GM12878 (cell line): ENCODE data around the gene HUNK. TPM values are rescaled to one million over a fixed set of nuclear protein-coding genes. Genes with fewer than 3 reads are reported as not detected.

Source experiments
- ATAC-seq: fragments of 200-7000 bp; cut with Tn5 transposase; 3 replicates; pipeline ENCODE4 v1.9.1; 2020; ENCODE audit warnings: mild to moderate bottlenecking, moderate library complexity
- BruUV-seq: library from RNA; stranded (reverse); fragments of 400-500 nt; replicated peaks from 2 replicates; lab custom pipeline; 2021; lab: Mats Ljungman, UMichigan
- CTCF ChIA-PET: fragments of 300-600 bp; sonication (Branson Sonifier 250); formaldehyde crosslinking; extraction: SDS; loops from one replicate; lab custom pipeline; 2021; ENCODE audit warnings: inconsistent platforms; lab: Yijun Ruan, JAX
- POLR2A ChIA-PET: fragments of 350-600 bp; formaldehyde crosslinking; extraction: SDS; loops from one replicate; lab custom pipeline; 2021; ENCODE audit warnings: inconsistent platforms; lab: Charles Lee
- RAD21 ChIA-PET: fragments of 300-600 bp; sonication (Branson Sonifier 250); formaldehyde crosslinking; loops from one replicate; lab custom pipeline; 2023; ENCODE audit warnings: antibody characterized with exemption; ENCODE audit not compliant: unreplicated experiment; lab: Charles Lee
- SMC1A ChIA-PET: fragments of 300-600 bp; sonication (Branson Sonifier 250); formaldehyde crosslinking; loops from one replicate; lab custom pipeline; 2023; ENCODE audit not compliant: unreplicated experiment, uncharacterized antibody; lab: Charles Lee
- DNase-seq: peaks from one replicate; pipeline ENCODE4 v3.0.0-alpha.2; 2011; ENCODE audit warnings: low read depth, low spot score
- FAIRE-seq: peaks from 3 replicates; lab custom pipeline; 2011; peaks lifted over from hg19 to GRCh38; lab: Jason Lieb, UNC
- H2AFZ ChIP-seq: 2 replicates; pipeline ENCODE4 v1.6.0; 2011; ENCODE audit warnings: low read depth, low read length, control low read depth; ENCODE audit not compliant: control insufficient read depth
- H3K27ac ChIP-seq: 2 replicates; pipeline ENCODE4 v1.5.1; 2011; ENCODE audit warnings: control low read depth; ENCODE audit not compliant: control insufficient read depth, insufficient read depth
- H3K27me3 ChIP-seq, 2 experiments: replicated peaks in 1 of 2; 2 replicates each; pipeline versions ENCODE4 v1.6.0 to v1.6.1; 2011; ENCODE audit warnings: low read length in 1 of 2; ENCODE audit not compliant: control insufficient read depth in 2 of 2, insufficient read depth in 2 of 2
- H3K36me3 ChIP-seq, 2 experiments: 2 replicates each; pipeline ENCODE4 v1.5.1; 2011; ENCODE audit warnings: low read length in 1 of 2; ENCODE audit not compliant: control insufficient read depth in 2 of 2, insufficient read depth in 2 of 2
- H3K4me1 ChIP-seq: 2 replicates; pipeline ENCODE4 v1.6.1; 2011; ENCODE audit warnings: mild to moderate bottlenecking, low read length, moderate library complexity, mixed read lengths; ENCODE audit not compliant: control insufficient read depth, insufficient read depth
- H3K4me2 ChIP-seq: 2 replicates; pipeline ENCODE4 v1.6.0; 2011; ENCODE audit warnings: control low read depth; ENCODE audit not compliant: control insufficient read depth, insufficient read depth
- H3K4me3 ChIP-seq: fragments of 200-600 bp; sonication (generic); 2 replicates; pipeline ENCODE4 v1.5.1; 2016
- H3K79me2 ChIP-seq: 2 replicates; pipeline ENCODE4 v1.6.0; 2011; ENCODE audit warnings: low read length; ENCODE audit not compliant: control insufficient read depth, insufficient read depth
- H3K9ac ChIP-seq: 2 replicates; pipeline ENCODE4 v1.8.0; 2011; ENCODE audit warnings: low read length, control low read depth, mixed read lengths; ENCODE audit not compliant: control insufficient read depth, insufficient read depth
- H3K9me3 ChIP-seq: replicated peaks from 3 replicates; pipeline ENCODE4 v1.5.1; 2011; ENCODE audit warnings: mild to moderate bottlenecking, low read length; ENCODE audit not compliant: control insufficient read depth, insufficient read depth
- H4K20me1 ChIP-seq: 2 replicates; pipeline ENCODE4 v1.6.0; 2011; ENCODE audit not compliant: control insufficient read depth, insufficient read depth
- CBX5 ChIP-seq: sonication (generic); IDR thresholded peaks from 2 replicates; pipeline ENCODE4 v1.6.1; 2016; ENCODE audit warnings: low read depth, moderate library complexity, mild to moderate bottlenecking, inconsistent platforms
- CHD4 ChIP-seq: fragments of 200-600 bp; sonication (generic); IDR thresholded peaks from 2 replicates; pipeline ENCODE4 v1.6.1; 2016; ENCODE audit warnings: mild to moderate bottlenecking
- GABPA ChIP-seq: IDR thresholded peaks from 2 replicates; pipeline ENCODE4 v1.6.1; 2014; ENCODE audit warnings: antibody characterized with exemption, low read depth, mild to moderate bottlenecking, inconsistent platforms
- HDAC6 ChIP-seq: fragments of 200-600 bp; sonication (generic); IDR thresholded peaks from one replicate; pipeline ENCODE4 v1.8.0; 2017; ENCODE audit warnings: antibody characterized with exemption; ENCODE audit not compliant: unreplicated experiment
- NFIC ChIP-seq: IDR thresholded peaks from 2 replicates; pipeline ENCODE4 v1.6.1; 2012; ENCODE audit warnings: low read depth, mild to moderate bottlenecking, inconsistent platforms, low read length, moderate library complexity
- POLR2A ChIP-seq: IDR thresholded peaks from 2 replicates; pipeline ENCODE4 v1.6.1; 2011; ENCODE audit warnings: low read depth, mild to moderate bottlenecking, low read length
- SIX5 ChIP-seq: IDR thresholded peaks from 2 replicates; pipeline ENCODE4 v1.6.1; 2011; ENCODE audit warnings: mild to moderate bottlenecking, low read depth, low read length, moderate library complexity; ENCODE audit not compliant: severe bottlenecking
- ZBED1 ChIP-seq: IDR thresholded peaks from 2 replicates; pipeline ENCODE4 v1.6.1; 2016; ENCODE audit warnings: borderline replicate concordance
- ZSCAN29 ChIP-seq: fragments of 450-650 bp; IDR thresholded peaks from 2 replicates; pipeline ENCODE4 v1.6.1; 2017; ENCODE audit warnings: mild to moderate bottlenecking, moderate library complexity
- WGBS: methylation state at CpG from one replicate; pipeline ENCODE4 v1.1.6; 2016; ENCODE audit warnings: low lambda C conversion rate; ENCODE audit not compliant: insufficient replicate concordance, insufficient coverage; ENCODE audit errors: missing lambda C conversion rate; 5-methylcytosine and 5-hydroxymethylcytosine counted together
- in situ Hi-C: fragments of 300-500 bp; cut with MboI; formaldehyde crosslinking; loops from 9 replicates; pipeline ENCODE4 v1.14.3; 2018; ENCODE audit warnings: mixed read lengths
- intact Hi-C: fragments of 100-400 bp; cut with micrococcal nuclease; formaldehyde crosslinking; loops from one replicate; pipeline ENCODE4 v1.14.2; 2022; ENCODE audit not compliant: unreplicated experiment
- polyA plus RNA-seq, 11 experiments: library from polyadenylated mRNA; depleted of rRNA in 4 of 11; unstranded in 6 of 11; stranded (reverse) in 5 of 11; fragments of >200 nt; fragmentation: Nextera tagmentation in 4 of 11; fragmentation: Illumina TruSeq in 1 of 11; extraction: Ambion mirVana in 4 of 11; extraction: Trizol in 1 of 11; gene quantifications; 1 replicate in 1 of 11; 2 replicates in 10 of 11; pipeline versions ENCODE4 v1.2.1 to v1.2.3, GENCODE V29; 2011 to 2016; ENCODE audit warnings: inconsistent platforms in 2 of 11, missing spikeins in 2 of 11, low read depth in 1 of 11
- total RNA-seq, 4 experiments: library from RNA; depleted of rRNA in 3 of 4; stranded (reverse); fragments of >200 nt in 3 of 4; fragmentation: Illumina TruSeq in 1 of 4; extraction: Trizol in 1 of 4; gene quantifications; 2 replicates each; pipeline versions ENCODE4 v1.2.1 to v1.2.3, GENCODE V29; 2013 to 2021
- TF ChIP-seq, protein P1 (sequence below): fragments of 450-650 bp; formaldehyde crosslinking; IDR thresholded peaks from 2 replicates; pipeline ENCODE4 v1.4.0; 2020; ENCODE audit warnings: mild to moderate bottlenecking, moderate library complexity
- TF ChIP-seq, protein P2 (sequence below): fragments of 150-350 bp; IDR thresholded peaks from 2 replicates; pipeline ENCODE4 v1.6.1; 2016; ENCODE audit warnings: low read depth, low read length
- TF ChIP-seq, protein P3 (sequence below): IDR thresholded peaks from 2 replicates; pipeline ENCODE4 v1.6.1; 2012; ENCODE audit warnings: low read depth, low read length, improper control_type of control experiment
- TF ChIP-seq, protein P4 (sequence below): IDR thresholded peaks from 2 replicates; pipeline ENCODE4 v1.6.1; 2011; ENCODE audit warnings: mild to moderate bottlenecking, low read depth, low read length, moderate library complexity; ENCODE audit not compliant: insufficient replicate concordance
- TF ChIP-seq, protein P5 (sequence below): fragments of 450-650 bp; IDR thresholded peaks from 2 replicates; pipeline ENCODE4 v1.6.1; 2017; ENCODE audit warnings: low read depth, mild to moderate bottlenecking, moderate library complexity

Gene HUNK
- total and polyA plus RNA-seq, 10 of the 15 experiments (the other 5 are each of a cell fraction or from before 2014, with no cell fraction given): under 0.01 to 0.14 (median 0.03) TPM; not detected in 7

DNA sequence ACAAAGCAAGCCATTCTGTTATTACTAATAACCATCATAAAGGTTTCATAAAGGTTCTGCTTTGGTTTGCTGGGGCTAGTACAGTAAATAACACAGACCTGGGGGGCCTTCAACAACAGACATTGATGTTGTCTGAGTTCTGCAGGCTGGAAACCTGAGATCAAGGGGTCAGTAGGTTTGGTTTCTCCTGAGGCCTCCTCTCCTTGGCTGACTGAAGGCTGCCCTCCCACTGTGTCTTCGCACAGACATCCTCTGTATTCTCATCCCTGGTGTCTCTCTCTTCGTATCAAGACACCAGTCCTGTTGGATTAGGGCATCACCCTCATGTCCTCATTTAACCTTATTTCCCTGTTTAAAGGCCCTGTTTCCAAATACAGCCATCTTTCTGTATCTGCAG is 37.3 kb downstream of the HUNK start:
- no peak for FAIRE-seq
- no peak overlapping the region for H3K27ac ChIP-seq
- H3K4me3 ChIP-seq: no peak overlapping the region
- H3K4me2 ChIP-seq: no peak overlapping the region
- SMC1A ChIA-PET: no interaction called here
- TF ChIP-seq, protein P1, sequence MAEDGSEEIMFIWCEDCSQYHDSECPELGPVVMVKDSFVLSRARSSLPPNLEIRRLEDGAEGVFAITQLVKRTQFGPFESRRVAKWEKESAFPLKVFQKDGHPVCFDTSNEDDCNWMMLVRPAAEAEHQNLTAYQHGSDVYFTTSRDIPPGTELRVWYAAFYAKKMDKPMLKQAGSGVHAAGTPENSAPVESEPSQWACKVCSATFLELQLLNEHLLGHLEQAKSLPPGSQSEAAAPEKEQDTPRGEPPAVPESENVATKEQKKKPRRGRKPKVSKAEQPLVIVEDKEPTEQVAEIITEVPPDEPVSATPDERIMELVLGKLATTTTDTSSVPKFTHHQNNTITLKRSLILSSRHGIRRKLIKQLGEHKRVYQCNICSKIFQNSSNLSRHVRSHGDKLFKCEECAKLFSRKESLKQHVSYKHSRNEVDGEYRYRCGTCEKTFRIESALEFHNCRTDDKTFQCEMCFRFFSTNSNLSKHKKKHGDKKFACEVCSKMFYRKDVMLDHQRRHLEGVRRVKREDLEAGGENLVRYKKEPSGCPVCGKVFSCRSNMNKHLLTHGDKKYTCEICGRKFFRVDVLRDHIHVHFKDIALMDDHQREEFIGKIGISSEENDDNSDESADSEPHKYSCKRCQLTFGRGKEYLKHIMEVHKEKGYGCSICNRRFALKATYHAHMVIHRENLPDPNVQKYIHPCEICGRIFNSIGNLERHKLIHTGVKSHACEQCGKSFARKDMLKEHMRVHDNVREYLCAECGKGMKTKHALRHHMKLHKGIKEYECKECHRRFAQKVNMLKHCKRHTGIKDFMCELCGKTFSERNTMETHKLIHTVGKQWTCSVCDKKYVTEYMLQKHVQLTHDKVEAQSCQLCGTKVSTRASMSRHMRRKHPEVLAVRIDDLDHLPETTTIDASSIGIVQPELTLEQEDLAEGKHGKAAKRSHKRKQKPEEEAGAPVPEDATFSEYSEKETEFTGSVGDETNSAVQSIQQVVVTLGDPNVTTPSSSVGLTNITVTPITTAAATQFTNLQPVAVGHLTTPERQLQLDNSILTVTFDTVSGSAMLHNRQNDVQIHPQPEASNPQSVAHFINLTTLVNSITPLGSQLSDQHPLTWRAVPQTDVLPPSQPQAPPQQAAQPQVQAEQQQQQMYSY (CRISPR knock-in tag): no peak
- TF ChIP-seq ZSCAN29 (no peak), HDAC6 (no peak), ZBED1 (no peak), CBX5 (no peak), POLR2A (no peak), SIX5 (no peak), NFIC (no peak), CHD4 (no peak), GABPA (no peak)
- TF ChIP-seq, protein P2, sequence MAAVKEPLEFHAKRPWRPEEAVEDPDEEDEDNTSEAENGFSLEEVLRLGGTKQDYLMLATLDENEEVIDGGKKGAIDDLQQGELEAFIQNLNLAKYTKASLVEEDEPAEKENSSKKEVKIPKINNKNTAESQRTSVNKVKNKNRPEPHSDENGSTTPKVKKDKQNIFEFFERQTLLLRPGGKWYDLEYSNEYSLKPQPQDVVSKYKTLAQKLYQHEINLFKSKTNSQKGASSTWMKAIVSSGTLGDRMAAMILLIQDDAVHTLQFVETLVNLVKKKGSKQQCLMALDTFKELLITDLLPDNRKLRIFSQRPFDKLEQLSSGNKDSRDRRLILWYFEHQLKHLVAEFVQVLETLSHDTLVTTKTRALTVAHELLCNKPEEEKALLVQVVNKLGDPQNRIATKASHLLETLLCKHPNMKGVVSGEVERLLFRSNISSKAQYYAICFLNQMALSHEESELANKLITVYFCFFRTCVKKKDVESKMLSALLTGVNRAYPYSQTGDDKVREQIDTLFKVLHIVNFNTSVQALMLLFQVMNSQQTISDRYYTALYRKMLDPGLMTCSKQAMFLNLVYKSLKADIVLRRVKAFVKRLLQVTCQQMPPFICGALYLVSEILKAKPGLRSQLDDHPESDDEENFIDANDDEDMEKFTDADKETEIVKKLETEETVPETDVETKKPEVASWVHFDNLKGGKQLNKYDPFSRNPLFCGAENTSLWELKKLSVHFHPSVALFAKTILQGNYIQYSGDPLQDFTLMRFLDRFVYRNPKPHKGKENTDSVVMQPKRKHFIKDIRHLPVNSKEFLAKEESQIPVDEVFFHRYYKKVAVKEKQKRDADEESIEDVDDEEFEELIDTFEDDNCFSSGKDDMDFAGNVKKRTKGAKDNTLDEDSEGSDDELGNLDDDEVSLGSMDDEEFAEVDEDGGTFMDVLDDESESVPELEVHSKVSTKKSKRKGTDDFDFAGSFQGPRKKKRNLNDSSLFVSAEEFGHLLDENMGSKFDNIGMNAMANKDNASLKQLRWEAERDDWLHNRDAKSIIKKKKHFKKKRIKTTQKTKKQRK: no peak
- TF ChIP-seq, protein P3, sequence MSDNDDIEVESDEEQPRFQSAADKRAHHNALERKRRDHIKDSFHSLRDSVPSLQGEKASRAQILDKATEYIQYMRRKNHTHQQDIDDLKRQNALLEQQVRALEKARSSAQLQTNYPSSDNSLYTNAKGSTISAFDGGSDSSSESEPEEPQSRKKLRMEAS: no peak
- TF ChIP-seq, protein P4, sequence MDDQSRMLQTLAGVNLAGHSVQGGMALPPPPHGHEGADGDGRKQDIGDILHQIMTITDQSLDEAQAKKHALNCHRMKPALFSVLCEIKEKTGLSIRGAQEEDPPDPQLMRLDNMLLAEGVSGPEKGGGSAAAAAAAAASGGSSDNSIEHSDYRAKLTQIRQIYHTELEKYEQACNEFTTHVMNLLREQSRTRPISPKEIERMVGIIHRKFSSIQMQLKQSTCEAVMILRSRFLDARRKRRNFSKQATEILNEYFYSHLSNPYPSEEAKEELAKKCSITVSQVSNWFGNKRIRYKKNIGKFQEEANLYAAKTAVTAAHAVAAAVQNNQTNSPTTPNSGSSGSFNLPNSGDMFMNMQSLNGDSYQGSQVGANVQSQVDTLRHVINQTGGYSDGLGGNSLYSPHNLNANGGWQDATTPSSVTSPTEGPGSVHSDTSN: no peak
- TF ChIP-seq, protein P5, sequence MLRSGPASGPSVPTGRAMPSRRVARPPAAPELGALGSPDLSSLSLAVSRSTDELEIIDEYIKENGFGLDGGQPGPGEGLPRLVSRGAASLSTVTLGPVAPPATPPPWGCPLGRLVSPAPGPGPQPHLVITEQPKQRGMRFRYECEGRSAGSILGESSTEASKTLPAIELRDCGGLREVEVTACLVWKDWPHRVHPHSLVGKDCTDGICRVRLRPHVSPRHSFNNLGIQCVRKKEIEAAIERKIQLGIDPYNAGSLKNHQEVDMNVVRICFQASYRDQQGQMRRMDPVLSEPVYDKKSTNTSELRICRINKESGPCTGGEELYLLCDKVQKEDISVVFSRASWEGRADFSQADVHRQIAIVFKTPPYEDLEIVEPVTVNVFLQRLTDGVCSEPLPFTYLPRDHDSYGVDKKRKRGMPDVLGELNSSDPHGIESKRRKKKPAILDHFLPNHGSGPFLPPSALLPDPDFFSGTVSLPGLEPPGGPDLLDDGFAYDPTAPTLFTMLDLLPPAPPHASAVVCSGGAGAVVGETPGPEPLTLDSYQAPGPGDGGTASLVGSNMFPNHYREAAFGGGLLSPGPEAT: no peak
- TF ChIP-seq, all 136 proteins: peak for 0
- ATAC-seq (no peak), DNase-seq (no peak)
- ChIA-PET CTCF (no interaction called here), RAD21 (no interaction called here), POLR2A (no interaction called here)
- H3K36me3 ChIP-seq: no peaks in the 10 kb centered on the region
- no peaks in the 10 kb centered on the region for H4K20me1 ChIP-seq
- peaks cover 2 to 5% of the 10 kb centered on the region in 2 experiments; a peak in 2 of 4 replicates for H3K27me3 ChIP-seq
- H3K79me2 ChIP-seq: no peaks in the 10 kb centered on the region
- no peak overlapping the region for H2AFZ ChIP-seq
- no peak overlapping the region for H3K9ac ChIP-seq
- in situ Hi-C loops: no loop called here
- no peaks in the 10 kb centered on the region for H3K4me1 ChIP-seq
- intact Hi-C loops: no loop called here
- WGBS: 46% methylated on average over 2 of the region's 2 CpGs
- no peaks in the 10 kb centered on the region for H3K9me3 ChIP-seq
- BruUV-seq: no TSS peak
